ENCODE data around the gene ABO. TPM values are rescaled to one million over a fixed set of nuclear protein-coding genes. Genes with fewer than 3 reads are reported as not detected.

The ABO gene
- total RNA-seq, 1 experiment from 2014 or later: 0.37 TPM

GRCh38 chr9:133256136-133256461, 18.9 kb downstream of the ABO start:
- no peak overlapping the region for H3K14ac ChIP-seq (ENCODE audit: insufficient read depth, low read length)
- H4K8ac ChIP-seq (replicated peaks; ENCODE audit: insufficient read length, low read depth, low read length): no peak overlapping the region
- no peak overlapping the region for H3K4me2 ChIP-seq (ENCODE audit: insufficient read depth, insufficient read length, low read length)
- H3K27ac ChIP-seq (ENCODE audit: insufficient read length, low read depth, low read length): no peak overlapping the region
- no peaks in the 10 kb centered on the region for H3K27me3 ChIP-seq (ENCODE audit: insufficient read depth, low read length)
- no peak for DNase-seq
- no CpG with 5 or more reads among the region's 30 CpGs for WGBS (ENCODE audit: extremely low coverage, insufficient read length, low lambda C conversion rate)
- no peak overlapping the region for H4K91ac ChIP-seq (ENCODE audit: insufficient read length, low read depth, low read length)
- no peaks in the 10 kb centered on the region for H3K79me1 ChIP-seq (ENCODE audit: insufficient read depth, low read depth, low read length, poor library complexity, severe bottlenecking)
- no peaks in the 10 kb centered on the region for H3K23me2 ChIP-seq (ENCODE audit: insufficient read length, low read depth, low read length, poor library complexity, severe bottlenecking)
- no peaks in the 10 kb centered on the region for H3K36me3 Mint-ChIP-seq (ENCODE audit: insufficient read depth in 1 of 3, low read depth in 3 of 3)
- H2AFZ ChIP-seq (ENCODE audit: low read length): no peak overlapping the region
- no peak overlapping the region for H2BK12ac ChIP-seq (ENCODE audit: insufficient read length, low read depth, low read length)
- no peak overlapping the region for H2BK120ac ChIP-seq (ENCODE audit: low read depth, low read length, poor library complexity, severe bottlenecking)
- no peak overlapping the region for H3K4me3 Mint-ChIP-seq
- peaks cover 11 to 13% of the 10 kb centered on the region in 2 experiments for H3K4me1 Mint-ChIP-seq
- H3K56ac ChIP-seq (ENCODE audit: insufficient read length, low read depth, low read length): no peak overlapping the region
- H3K27me3 Mint-ChIP-seq (ENCODE audit: low read depth): peaks cover 25% of the 10 kb centered on the region
- no peak overlapping the region for H3K27ac Mint-ChIP-seq
- H4K20me1 ChIP-seq (ENCODE audit: control insufficient read depth, insufficient read depth, insufficient read length): no peaks in the 10 kb centered on the region
- H3K9me3 Mint-ChIP-seq: no peaks in the 10 kb centered on the region
- no peak overlapping the region for H3K23ac ChIP-seq (ENCODE audit: insufficient read length, low read depth, low read length)
- no peaks in the 10 kb centered on the region for H3K79me2 ChIP-seq (ENCODE audit: insufficient read depth, low read length)
- TF ChIP-seq CTCF (conservative IDR thresholded peaks at IDR 0.05): no peak
- H2AK5ac ChIP-seq (ENCODE audit: insufficient read length, low read length): no peak overlapping the region
- H3K9me3 ChIP-seq (ENCODE audit: control insufficient read depth, low read depth, low read length): no peaks in the 10 kb centered on the region
- no peaks in the 10 kb centered on the region for H3K4me1 ChIP-seq (ENCODE audit: insufficient read depth, low read length)
- no peak overlapping the region for H2BK20ac ChIP-seq (ENCODE audit: low read depth, low read length, poor library complexity, severe bottlenecking)
- no peak overlapping the region for H4K5ac ChIP-seq (ENCODE audit: insufficient read length, low read depth, low read length)
- no peak overlapping the region for H2BK5ac ChIP-seq (ENCODE audit: insufficient read length, low read length)
- H3T11ph ChIP-seq (ENCODE audit: low read length): no peak overlapping the region
- H2BK15ac ChIP-seq (ENCODE audit: low read depth, low read length): no peak overlapping the region
- no peak overlapping the region for H3K18ac ChIP-seq (ENCODE audit: insufficient read length, low read depth, low read length)
- H3K4ac ChIP-seq (ENCODE audit: low read depth, low read length): no peak overlapping the region
- no peak overlapping the region for H3K9ac ChIP-seq (ENCODE audit: extremely low read depth, insufficient read length, low read length)

Measured in H9 (cell line).